HepG2 (cell line): ENCODE results near the gene TULP4. TPM values are rescaled to one million over a fixed set of nuclear protein-coding genes. Genes with fewer than 3 reads are reported as not detected.
"Not testable (repeated sequence)": the region's sequence is repeated elsewhere in the genome, so short reads cannot be mapped to it uniquely, and the experiment has no call there.

Experiments used
- ATAC-seq: fragments of 200-7000 bp; cut with Tn5 transposase; 3 replicates; pipeline ENCODE4 v1.9.1; 2020; ENCODE audit warnings: mild to moderate bottlenecking, moderate library complexity
- BruUV-seq: library from RNA; stranded (reverse); fragments of 400-500 nt; replicated peaks from 2 replicates; lab custom pipeline; 2021; lab: Mats Ljungman, UMichigan
- CTCF ChIA-PET: fragments of 300-600 bp; formaldehyde crosslinking; extraction: SDS; loops from one replicate; lab custom pipeline; 2021; ENCODE audit warnings: low total read pairs, inconsistent platforms, low intra/inter-chr PET ratio; lab: Yijun Ruan, JAX
- POLR2A ChIA-PET: fragments of 350-600 bp; sonication (Branson Sonifier 250); formaldehyde crosslinking; loops from one replicate; lab custom pipeline; 2020; ENCODE audit warnings: antibody characterized with exemption, inconsistent platforms; lab: Yijun Ruan, JAX
- DNase-seq: peaks from one replicate; pipeline ENCODE4 v3.0.0-alpha.2; 2015; ENCODE audit warnings: low spot score
- FAIRE-seq: peaks from 3 replicates; lab custom pipeline; 2011; peaks lifted over from hg19 to GRCh38; lab: Jason Lieb, UNC
- H2AFZ ChIP-seq: one replicate; pipeline ENCODE4 v1.6.1; 2011; ENCODE audit warnings: low read length, inconsistent platforms
- H3K27ac ChIP-seq: fragments of 300-600 bp; 3 replicates; pipeline ENCODE4 v1.8.0; 2011; ENCODE audit warnings: mixed run types, mild to moderate bottlenecking, mixed read lengths, low read length, inconsistent platforms; ENCODE audit not compliant: insufficient read depth; ENCODE audit errors: extremely low read length
- H3K27me3 ChIP-seq, 2 experiments: fragments of 200-600 bp in 1 of 2; 2 replicates in 1 of 2; 3 replicates in 1 of 2; pipeline versions ENCODE4 v1.6.0 to v1.8.0; 2011; ENCODE audit warnings: low read length in 2 of 2, mild to moderate bottlenecking in 2 of 2, moderate library complexity in 2 of 2, inconsistent platforms in 1 of 2; ENCODE audit not compliant: insufficient read depth in 2 of 2, control insufficient read depth in 1 of 2
- H3K36me3 ChIP-seq, 2 experiments: fragments of 200-600 bp in 1 of 2; replicated peaks in 1 of 2; 2 replicates in 1 of 2; 3 replicates in 1 of 2; pipeline versions ENCODE4 v1.5.1 to v1.8.0; 2011; ENCODE audit warnings: low read length in 2 of 2, inconsistent platforms in 1 of 2; ENCODE audit not compliant: insufficient read depth in 2 of 2, control insufficient read depth in 1 of 2
- H3K4me1 ChIP-seq: 2 replicates; pipeline ENCODE4 v1.5.1; 2012; ENCODE audit warnings: low read length, inconsistent platforms; ENCODE audit not compliant: insufficient read depth
- H3K4me2 ChIP-seq: 2 replicates; pipeline ENCODE4 v1.6.0; 2011; ENCODE audit warnings: low read depth, low read length, inconsistent platforms
- H3K4me3 ChIP-seq, 3 experiments: fragments of 200-600 bp in 1 of 3; sonication (generic), shearing (Covaris generic) in 1 of 3; replicated peaks in 1 of 3; 2 replicates each; pipeline ENCODE4 v1.5.1; 2011 to 2016; ENCODE audit warnings: low read length in 3 of 3, inconsistent platforms in 2 of 3, low read depth in 2 of 3, mild to moderate bottlenecking in 2 of 3, control low read depth in 1 of 3, mixed read lengths in 1 of 3; ENCODE audit not compliant: insufficient read depth in 1 of 3
- H3K79me2 ChIP-seq: one replicate; pipeline ENCODE4 v1.6.1; 2011; ENCODE audit warnings: low read length, inconsistent platforms; ENCODE audit not compliant: insufficient read depth
- H3K9ac ChIP-seq: 2 replicates; pipeline ENCODE4 v1.6.0; 2011; ENCODE audit warnings: mild to moderate bottlenecking, low read depth, low read length, inconsistent platforms; ENCODE audit not compliant: insufficient read depth
- H3K9me3 ChIP-seq: 2 replicates; pipeline ENCODE4 v1.5.1; 2012; ENCODE audit warnings: mild to moderate bottlenecking, low read length
- H4K20me1 ChIP-seq: 2 replicates; pipeline ENCODE4 v1.6.0; 2011; ENCODE audit warnings: inconsistent platforms, mild to moderate bottlenecking, low read length, moderate library complexity; ENCODE audit not compliant: insufficient read depth
- BRD4 ChIP-seq: sonication (generic); formaldehyde crosslinking; IDR thresholded peaks from 2 replicates; pipeline ENCODE4 v1.4.0; 2020; ENCODE audit warnings: missing genetic modification reagents
- CEBPG ChIP-seq: IDR thresholded peaks from 2 replicates; pipeline ENCODE4 v1.6.1; 2016
- EP300 ChIP-seq, 3 experiments: sonication (generic) in 1 of 3; formaldehyde crosslinking in 1 of 3; IDR thresholded peaks; 2 replicates each; pipeline versions ENCODE4 v1.5.1 to v1.6.1; 2011 to 2020; ENCODE audit warnings: low read depth in 2 of 3, low read length in 2 of 3, borderline replicate concordance in 1 of 3, improper control_type of control experiment in 1 of 3, mild to moderate bottlenecking in 1 of 3, missing genetic modification reagents in 1 of 3, moderate library complexity in 1 of 3
- HNF4A ChIP-seq: sonication (generic); formaldehyde crosslinking; IDR thresholded peaks from 2 replicates; pipeline ENCODE4 v1.4.0; 2020; ENCODE audit warnings: missing genetic modification reagents
- HOXA5 ChIP-seq: sonication (generic); formaldehyde crosslinking; IDR thresholded peaks from 2 replicates; pipeline ENCODE4 v1.4.0; 2020; ENCODE audit warnings: missing genetic modification reagents
- KAT7 ChIP-seq: IDR thresholded peaks from 2 replicates; pipeline ENCODE4 v1.6.1; 2018; ENCODE audit warnings: borderline replicate concordance, missing compliant biosample characterization
- KDM2A ChIP-seq: sonication (generic); formaldehyde crosslinking; IDR thresholded peaks from 2 replicates; pipeline ENCODE4 v1.4.0; 2020; ENCODE audit warnings: low read depth, missing genetic modification reagents, borderline replicate concordance
- MED1 ChIP-seq: sonication (generic); formaldehyde crosslinking; IDR thresholded peaks from 2 replicates; pipeline ENCODE4 v1.4.0; 2020; ENCODE audit warnings: missing genetic modification reagents
- PHF20 ChIP-seq: sonication (generic); formaldehyde crosslinking; IDR thresholded peaks from 2 replicates; pipeline ENCODE4 v1.5.0; 2020; ENCODE audit warnings: mild to moderate bottlenecking, missing genetic modification reagents
- PHF21A ChIP-seq: sonication (generic); formaldehyde crosslinking; IDR thresholded peaks from 2 replicates; pipeline ENCODE4 v1.5.0; 2020; ENCODE audit warnings: mild to moderate bottlenecking, missing genetic modification reagents
- RCOR2 ChIP-seq: IDR thresholded peaks from 2 replicates; pipeline ENCODE4 v1.6.1; 2016; ENCODE audit warnings: missing biosample characterization, missing genetic modification reagents
- TERF1 ChIP-seq: sonication (generic); formaldehyde crosslinking; IDR thresholded peaks from 2 replicates; pipeline ENCODE4 v1.8.0; 2022; ENCODE audit warnings: mild to moderate bottlenecking, missing genetic modification reagents, moderate library complexity
- THAP11 ChIP-seq: IDR thresholded peaks from 2 replicates; pipeline ENCODE4 v1.6.1; 2016; ENCODE audit warnings: missing biosample characterization, missing genetic modification reagents
- ZBTB33 ChIP-seq: sonication (generic); formaldehyde crosslinking; IDR thresholded peaks from 2 replicates; pipeline ENCODE4 v1.4.0; 2020; ENCODE audit warnings: missing genetic modification reagents
- ZGPAT ChIP-seq: IDR thresholded peaks from 2 replicates; pipeline ENCODE4 v1.6.1; 2016; ENCODE audit warnings: mild to moderate bottlenecking
- ZNF280B ChIP-seq: sonication (generic); formaldehyde crosslinking; IDR thresholded peaks from 2 replicates; pipeline ENCODE4 v1.5.0; 2020; ENCODE audit warnings: missing genetic modification reagents, mild to moderate bottlenecking, borderline replicate concordance
- ZNF749 ChIP-seq: sonication (generic); formaldehyde crosslinking; IDR thresholded peaks from 2 replicates; pipeline ENCODE4 v1.8.0; 2022; ENCODE audit warnings: mild to moderate bottlenecking, missing genetic modification reagents, moderate library complexity, borderline replicate concordance
- WGBS: methylation state at CpG from one replicate; pipeline ENCODE4 v1.1.6; 2017; ENCODE audit warnings: low lambda C conversion rate; 5-methylcytosine and 5-hydroxymethylcytosine counted together
- in situ Hi-C: cut with HindIII; loops from 2 replicates; pipeline ENCODE4 v1.10.0; 2017; ENCODE audit warnings: low pct_unique_long_range_greater_than_20kb; ENCODE audit not compliant: extremely low pct_ligation_motif_present
- intact Hi-C: fragments of 100-400 bp; cut with micrococcal nuclease; formaldehyde crosslinking; loops from one replicate; pipeline ENCODE4 v1.10.0; 2022; ENCODE audit not compliant: unreplicated experiment
- polyA plus RNA-seq, 8 experiments: library from polyadenylated mRNA; depleted of rRNA in 3 of 8; stranded (reverse) in 7 of 8; unstranded in 1 of 8; fragments of >200 nt; fragmentation: Illumina TruSeq in 4 of 8; extraction: Trizol in 4 of 8; gene quantifications; 2 replicates each; pipeline versions ENCODE4 v1.2.1 to v1.2.3, GENCODE V29; 2011 to 2016; ENCODE audit warnings: low read depth in 4 of 8, missing spikeins in 1 of 8, mixed read lengths in 1 of 8; ENCODE audit not compliant: insufficient read depth in 1 of 8
- total RNA-seq, 5 experiments: library from RNA; depleted of rRNA; stranded (reverse); fragments of >200 nt; fragmentation: Illumina TruSeq; extraction: Trizol; gene quantifications; 2 replicates each; pipeline ENCODE4 v1.2.3, GENCODE V29; 2016; ENCODE audit warnings: low read depth in 1 of 5

Gene TULP4
- total and polyA plus RNA-seq, 2 of the 13 experiments (the other 11 are each of a cell fraction or from before 2014, with no cell fraction given), result 21.1 to 122 TPM

- TF ChIP-seq ZBTB33 (CRISPR knock-in tag) (peak; percentile 63; the same call in 1 of the 2 replicates), HOXA5 (CRISPR knock-in tag) (peak; percentile 79; the same call in 1 of the 2 replicates), BRD4 (CRISPR knock-in tag) (peak; percentile 72; the same call in 1 of the 2 replicates), HNF4A (CRISPR knock-in tag) (0 out of 2 replicates have a peak, but pooled peaks have one; percentile 14), KAT7 (CRISPR knock-in tag) (peak; percentile 62; the same call in 1 of the 2 replicates), CEBPG (CRISPR knock-in tag) (peak; percentile 93), EP300 (IDR thresholded peaks at IDR 0.05; ENCODE audit: low read depth in 2 of 2, low read length in 2 of 2) (peak in 1 of 2 experiments; percentile 51; a peak in 1 of 4 replicates), RCOR2 (peak; percentile 78; the same call in 1 of the 2 replicates), MED1 (CRISPR knock-in tag) (peak; percentile 66), THAP11 (CRISPR knock-in tag) (peak; percentile 26; the same call in 1 of the 2 replicates), PHF21A (CRISPR knock-in tag) (peak; percentile 48; the same call in 1 of the 2 replicates)
- not testable (repeated sequence) for TF ChIP-seq EP300 (CRISPR knock-in tag; IDR thresholded peaks at IDR 0.05; ENCODE audit: borderline replicate concordance)
- TF ChIP-seq, all 625 proteins: peak for 74; not testable (repeated sequence) for 551
Observed at GRCh38 chr6:158557110-158557509, 244.8 kb downstream of the TULP4 start (continued).

- peaks cover 17% of the 10 kb centered on the region for H4K20me1 ChIP-seq
- peaks cover 85% of the 10 kb centered on the region for H3K4me1 ChIP-seq
- FAIRE-seq (no peak), DNase-seq (no peak), ATAC-seq (no peak)
- no TSS peak for BruUV-seq
- H3K27me3 ChIP-seq, result no peaks in the 10 kb centered on the region
- POLR2A ChIA-PET, result interaction anchor here (1.0 to 3.1 kb wide), 6 partner anchors 9 to 87 kb away, joined by 3 to 12 read pairs (median 5); partner anchors contain the start of gene DYNLT1
- H3K4me2 ChIP-seq, result 0 out of 2 replicates have a peak overlapping the region, but pooled peaks have one; percentile 4
- no peaks in the 10 kb centered on the region for H3K36me3 ChIP-seq
- in situ Hi-C loops (no loop called here), intact Hi-C loops (no loop called here)
- H3K9ac ChIP-seq, result no peak overlapping the region
- H3K4me3 ChIP-seq, result no peak overlapping the region
- no peak overlapping the region for H2AFZ ChIP-seq
- H3K79me2 ChIP-seq, result peaks cover 28% of the 10 kb centered on the region
- H3K9me3 ChIP-seq, result no peaks in the 10 kb centered on the region
- H3K27ac ChIP-seq, result peak overlapping the region; percentile 34
- CTCF ChIA-PET, result no interaction called here
- WGBS, result 80% methylated on average over 5 of the region's 5 CpGs
- TF ChIP-seq ZNF749 (no peak; the same call in 1 of the 2 replicates), ZNF280B (CRISPR knock-in tag) (peak; percentile 50; the same call in 1 of the 2 replicates), ZGPAT (CRISPR knock-in tag) (no peak), TERF1 (CRISPR knock-in tag) (0 out of 2 replicates have a peak, but pooled peaks have one; percentile 26), KDM2A (0 out of 2 replicates have a peak, but pooled peaks have one; percentile 28), PHF20 (CRISPR knock-in tag) (0 out of 2 replicates have a peak, but pooled peaks have one; percentile 7)
Observed at GRCh38 chr6:158557927-158558326, 245.7 kb downstream of the TULP4 start.
